ENCODE measurements around the gene EXOC3L4.

EXOC3L4 gene

GRCh38 chr14:103102689-103103260 is 8.2 kb downstream of the EXOC3L4 start:
- Histone ChIP-seq H3K36me3 (replicated peaks) (no peaks in the 10 kb centered on the region), H3K4me3 (ENCODE audit: low read depth, low read length) (no peak overlapping the region), H3K27ac (no peak overlapping the region), H3K27me3 (replicated peaks) (peaks cover 45% of the 10 kb centered on the region)
- in situ Hi-C loops (cut with HindIII; ENCODE audit: low pct_ligation_motif_present, low sequenced_read_pairs) = no loop called here
- TF ChIP-seq, protein P1, sequence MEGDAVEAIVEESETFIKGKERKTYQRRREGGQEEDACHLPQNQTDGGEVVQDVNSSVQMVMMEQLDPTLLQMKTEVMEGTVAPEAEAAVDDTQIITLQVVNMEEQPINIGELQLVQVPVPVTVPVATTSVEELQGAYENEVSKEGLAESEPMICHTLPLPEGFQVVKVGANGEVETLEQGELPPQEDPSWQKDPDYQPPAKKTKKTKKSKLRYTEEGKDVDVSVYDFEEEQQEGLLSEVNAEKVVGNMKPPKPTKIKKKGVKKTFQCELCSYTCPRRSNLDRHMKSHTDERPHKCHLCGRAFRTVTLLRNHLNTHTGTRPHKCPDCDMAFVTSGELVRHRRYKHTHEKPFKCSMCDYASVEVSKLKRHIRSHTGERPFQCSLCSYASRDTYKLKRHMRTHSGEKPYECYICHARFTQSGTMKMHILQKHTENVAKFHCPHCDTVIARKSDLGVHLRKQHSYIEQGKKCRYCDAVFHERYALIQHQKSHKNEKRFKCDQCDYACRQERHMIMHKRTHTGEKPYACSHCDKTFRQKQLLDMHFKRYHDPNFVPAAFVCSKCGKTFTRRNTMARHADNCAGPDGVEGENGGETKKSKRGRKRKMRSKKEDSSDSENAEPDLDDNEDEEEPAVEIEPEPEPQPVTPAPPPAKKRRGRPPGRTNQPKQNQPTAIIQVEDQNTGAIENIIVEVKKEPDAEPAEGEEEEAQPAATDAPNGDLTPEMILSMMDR (IDR thresholded peaks at IDR 0.05; ENCODE audit: low read depth, low read length, missing control alignments) = no peak
- DNase-seq = no peak

- Histone ChIP-seq H3K4me3 (ENCODE audit: low read depth, low read length) (no peak overlapping the region), H3K36me3 (replicated peaks) (no peaks in the 10 kb centered on the region), H3K27ac (no peak overlapping the region), H3K27me3 (replicated peaks) (peaks cover 39% of the 10 kb centered on the region)
- TF ChIP-seq, protein P1 (IDR thresholded peaks at IDR 0.05; ENCODE audit: low read depth, low read length, missing control alignments) = peak; percentile 43
- in situ Hi-C loops (cut with HindIII; ENCODE audit: low pct_ligation_motif_present, low sequenced_read_pairs) = no loop called here
- no peak for DNase-seq
Observed at GRCh38 chr14:103103461-103104388, 9.2 kb downstream of the EXOC3L4 start.

DNA sequence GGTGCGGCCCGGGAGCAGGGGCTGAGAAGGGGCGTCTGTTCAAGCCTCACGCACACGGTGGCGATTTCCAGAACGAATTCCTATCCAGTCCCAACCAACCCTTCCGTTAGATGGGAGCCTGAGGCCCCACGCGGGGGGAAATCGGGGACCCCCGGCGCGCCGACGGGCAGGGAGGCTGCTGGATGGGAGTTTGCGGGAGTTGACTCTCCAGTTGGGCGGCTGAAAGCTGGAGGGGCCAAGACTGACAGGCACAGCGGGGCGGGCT is 9.8 kb downstream of the EXOC3L4 start:
- TF ChIP-seq, protein P1 (IDR thresholded peaks at IDR 0.05; ENCODE audit: low read depth, low read length, missing control alignments) = no peak
- peaks cover 39% of the 10 kb centered on the region for H3K27me3 ChIP-seq (replicated peaks)
- DNase-seq = no peak
- H3K27ac ChIP-seq = no peak overlapping the region
- in situ Hi-C loops (cut with HindIII; ENCODE audit: low pct_ligation_motif_present, low sequenced_read_pairs) = no loop called here
- H3K4me3 ChIP-seq (ENCODE audit: low read depth, low read length) = no peak overlapping the region
- no peaks in the 10 kb centered on the region for H3K36me3 ChIP-seq (replicated peaks)

- Histone ChIP-seq H3K36me3 (replicated peaks) (no peaks in the 10 kb centered on the region), H3K27me3 (replicated peaks) (peaks cover 39% of the 10 kb centered on the region), H3K27ac (no peak overlapping the region), H3K4me3 (ENCODE audit: low read depth, low read length) (no peak overlapping the region)
- no peak for DNase-seq
- TF ChIP-seq, protein P1 (IDR thresholded peaks at IDR 0.05; ENCODE audit: low read depth, low read length, missing control alignments) = peak; percentile 82
- in situ Hi-C loops (cut with HindIII; ENCODE audit: low pct_ligation_motif_present, low sequenced_read_pairs) = no loop called here
Observed at GRCh38 chr14:103104654-103105452, 10.3 kb downstream of the EXOC3L4 start.

GRCh38 chr14:103105580-103106150 is 11.1 kb downstream of the EXOC3L4 start:
- peaks cover 39% of the 10 kb centered on the region for H3K27me3 ChIP-seq (replicated peaks)
- in situ Hi-C loops (cut with HindIII; ENCODE audit: low pct_ligation_motif_present, low sequenced_read_pairs) = no loop called here
- no peaks in the 10 kb centered on the region for H3K36me3 ChIP-seq (replicated peaks)
- no peak for DNase-seq
- no peak overlapping the region for H3K4me3 ChIP-seq (ENCODE audit: low read depth, low read length)
- H3K27ac ChIP-seq = no peak overlapping the region
- TF ChIP-seq, protein P1 (IDR thresholded peaks at IDR 0.05; ENCODE audit: low read depth, low read length, missing control alignments) = peak; percentile 23

Data from brain microvascular endothelial cell (primary cell).